HG02840 (cell line): Measurements from ENCODE around the gene CREBBP.

Source experiments
- ATAC-seq: cut with Tn5 transposase; IDR thresholded peaks from one replicate; pipeline ENCODE4 v1.9.1; 2021; ENCODE audit warnings: mild to moderate bottlenecking, moderate library complexity, moderate number of reproducible peaks; ENCODE audit not compliant: unreplicated experiment, low FRiP score

CREBBP gene

DNA sequence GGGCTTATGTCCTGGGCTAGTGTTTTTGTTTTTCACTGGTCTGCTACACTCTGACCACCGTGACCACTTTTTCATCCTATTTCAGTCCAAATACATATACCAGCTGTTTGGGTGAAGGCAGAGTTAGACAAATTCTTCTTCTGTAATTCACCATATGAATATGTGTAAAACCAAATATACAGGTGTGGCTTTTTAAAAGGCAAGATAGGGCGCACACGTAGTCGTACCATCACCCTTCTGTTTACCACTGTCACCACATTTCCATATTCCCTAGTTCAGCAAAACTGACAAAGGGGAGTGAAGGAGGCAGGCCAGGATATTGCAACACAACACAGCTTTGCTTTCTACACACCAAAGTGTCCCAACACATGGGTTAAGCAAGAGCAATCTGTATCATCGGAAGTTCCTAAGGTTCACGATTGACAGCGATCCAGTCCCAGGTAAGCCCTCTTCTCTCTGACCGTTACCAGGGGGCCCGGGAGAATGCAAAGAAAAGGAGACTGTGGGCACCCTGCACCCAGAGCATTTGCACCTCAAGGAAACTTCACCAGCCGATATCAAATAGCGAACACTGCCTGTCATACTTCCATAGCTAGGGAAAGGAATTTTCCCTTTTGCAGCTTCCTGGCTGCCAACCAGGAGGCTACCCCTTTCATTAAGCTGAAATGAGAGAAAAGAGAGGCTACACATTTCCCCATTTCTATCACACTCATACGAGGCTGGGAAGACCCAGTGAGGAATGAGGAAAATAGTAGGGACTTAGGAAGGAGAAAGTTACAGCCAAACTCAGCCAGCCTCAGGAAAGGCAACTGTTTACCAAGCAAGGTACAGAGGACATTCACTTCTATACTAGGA is 23.1 kb downstream of the CREBBP start:
- no peak for ATAC-seq

GRCh38 chr16:3856367-3857141 is 24.0 kb downstream of the CREBBP start:
- ATAC-seq, result no peak

DNA sequence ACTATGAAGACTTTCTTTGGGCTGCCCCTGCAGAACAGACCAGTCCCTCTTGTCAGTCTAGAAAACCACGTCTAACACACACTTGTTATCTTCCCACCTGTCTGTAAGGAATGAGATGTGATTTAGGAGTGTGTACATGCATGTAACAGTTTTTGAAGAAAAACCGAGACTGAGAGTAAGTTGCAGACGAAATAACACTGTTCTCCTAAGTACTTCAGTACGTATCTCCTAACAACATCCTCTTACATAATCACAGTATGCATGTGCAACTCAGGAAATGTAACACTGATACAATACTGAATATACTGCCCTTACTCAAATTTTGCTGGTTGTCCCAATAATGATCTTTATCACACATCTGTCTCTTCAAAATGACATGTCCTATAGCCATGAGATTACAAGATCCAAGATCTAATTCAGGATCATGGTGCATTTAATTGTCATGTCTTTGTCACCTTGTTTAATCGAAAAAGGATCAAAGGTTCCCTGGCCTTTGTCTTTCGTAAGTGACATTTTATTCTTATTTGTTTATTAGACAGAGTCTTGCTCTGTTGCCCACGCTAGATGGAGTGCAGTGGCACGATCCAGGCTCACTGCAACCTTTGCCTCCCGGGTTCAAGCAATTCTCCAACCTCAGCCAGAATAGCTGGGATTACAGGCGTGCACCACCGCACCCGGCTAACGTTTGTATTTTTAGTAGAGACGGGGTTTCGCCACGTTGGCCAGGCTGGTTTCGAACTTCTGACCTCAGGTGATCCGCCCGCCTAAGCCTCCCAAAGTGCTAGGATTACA is 25.6 kb downstream of the CREBBP start:
- ATAC-seq, result no peak

DNA sequence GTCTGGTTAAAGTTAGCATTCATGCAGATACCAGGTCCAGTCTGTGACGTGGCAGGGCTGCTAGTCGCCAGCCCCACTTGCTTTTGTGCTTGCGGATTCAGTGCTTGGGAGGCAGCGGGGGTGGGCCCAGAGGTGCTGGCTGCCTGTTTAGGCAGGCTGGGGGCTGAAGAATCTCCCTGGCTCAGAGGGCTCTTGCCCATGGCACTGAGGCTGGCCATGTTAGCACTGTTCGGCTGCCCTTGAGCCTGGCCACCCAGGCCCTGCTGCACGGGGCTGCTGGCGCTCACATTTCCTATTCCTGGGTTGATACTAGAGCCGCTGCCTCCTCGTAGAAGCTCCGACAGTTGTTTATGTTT is 30.0 kb downstream of the CREBBP start:
- no peak for ATAC-seq

GRCh38 chr16:3849751-3850543 is 30.6 kb downstream of the CREBBP start:
- no peak for ATAC-seq

GRCh38 chr16:3846595-3847091 is 33.9 kb downstream of the CREBBP start:
- no peak for ATAC-seq

GRCh38 chr16:3846087-3846486 is 34.4 kb downstream of the CREBBP start:
- no peak for ATAC-seq

GRCh38 chr16:3842994-3843393 is 37.5 kb downstream of the CREBBP start:
- ATAC-seq, result no peak

GRCh38 chr16:3841729-3842508 is 38.6 kb downstream of the CREBBP start:
- no peak for ATAC-seq

DNA sequence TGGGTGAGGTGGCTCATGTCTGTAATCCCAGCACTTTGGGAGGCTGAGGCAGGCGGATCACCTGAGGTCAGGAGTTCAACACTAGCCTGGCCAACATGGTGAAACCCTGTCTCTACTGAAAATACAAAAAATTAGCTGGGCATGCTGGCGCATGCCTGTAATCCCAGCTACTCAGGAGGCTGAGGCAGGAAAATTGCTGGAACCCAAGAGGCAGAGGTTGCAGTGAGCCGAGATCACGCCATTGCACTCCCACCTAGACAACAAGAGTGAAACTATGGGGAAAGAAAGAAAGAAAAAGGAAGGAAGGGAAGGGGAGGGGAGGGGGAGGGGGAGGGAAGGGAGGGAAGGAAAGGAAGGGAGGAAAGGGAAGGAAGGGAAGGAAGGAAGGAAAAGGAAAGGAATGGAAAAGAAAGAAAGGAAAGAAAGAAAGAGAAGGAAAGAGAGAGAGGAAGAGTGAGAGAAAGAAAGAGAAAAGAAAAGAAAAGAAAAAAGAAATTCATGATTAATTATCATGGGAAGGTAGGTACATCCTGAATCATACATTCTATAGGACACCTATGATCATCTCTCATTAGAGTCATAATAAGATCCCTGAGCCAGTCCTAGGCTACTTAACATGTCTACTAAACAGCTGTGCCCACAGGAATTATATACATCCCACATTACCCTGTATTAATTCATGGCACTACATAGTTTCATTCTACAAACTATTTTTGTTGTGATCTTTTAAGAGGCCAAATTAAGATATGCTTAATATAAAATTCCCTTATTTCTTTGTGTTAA is 40.9 kb downstream of the CREBBP start:
- ATAC-seq, result no peak

GRCh38 chr16:3838600-3839401 is 41.7 kb downstream of the CREBBP start:
- ATAC-seq, result no peak

DNA sequence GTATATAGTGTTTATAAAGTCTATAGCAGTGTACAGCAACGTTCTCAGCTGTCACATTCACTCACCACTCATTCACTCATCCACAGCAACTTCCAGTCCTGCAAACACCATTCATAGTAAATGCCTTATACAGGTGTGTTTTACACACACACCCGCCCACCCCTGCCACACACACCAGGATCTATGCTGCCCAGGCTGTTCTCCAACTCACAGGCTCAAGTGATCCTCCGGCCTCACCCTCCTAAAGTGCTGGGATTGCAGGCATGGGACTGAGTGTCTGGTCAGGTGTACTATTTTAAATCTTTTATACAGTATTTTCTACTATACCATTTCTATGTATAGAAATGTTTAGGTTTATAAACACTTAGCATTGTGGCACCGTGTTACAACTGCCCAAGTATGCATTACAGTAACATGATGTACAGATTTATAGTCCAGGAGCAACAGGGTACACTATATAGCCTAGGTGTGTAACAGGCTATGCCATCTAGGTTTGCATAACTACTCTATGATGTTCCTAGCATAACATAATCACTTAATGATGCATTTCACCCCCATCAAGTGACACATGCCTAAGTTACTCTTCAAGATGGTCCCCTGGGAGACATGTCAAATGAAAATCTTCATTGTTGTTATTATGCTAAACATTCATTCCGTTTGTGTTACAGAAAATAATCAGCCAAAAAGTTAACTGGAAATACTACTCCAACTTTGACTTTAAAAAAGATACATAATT is 42.5 kb downstream of the CREBBP start:
- ATAC-seq, result no peak

GRCh38 chr16:3836641-3837040 is 43.9 kb downstream of the CREBBP start:
- ATAC-seq, result no peak

GRCh38 chr16:3835089-3835602 is 45.4 kb downstream of the CREBBP start:
- no peak for ATAC-seq

- no peak for ATAC-seq
Measured at GRCh38 chr16:3832668-3833067, 47.8 kb downstream of the CREBBP start.

GRCh38 chr16:3830625-3831254 is 49.8 kb downstream of the CREBBP start:
- ATAC-seq, result no peak
